GM21526 (cell line): ENCODE data around the gene AP2A1.

Experiments used
- ATAC-seq: cut with Tn5 transposase; IDR thresholded peaks from one replicate; pipeline ENCODE4 v1.9.1; 2021; ENCODE audit warnings: moderate library complexity; ENCODE audit not compliant: unreplicated experiment, low FRiP score

The AP2A1 gene

DNA sequence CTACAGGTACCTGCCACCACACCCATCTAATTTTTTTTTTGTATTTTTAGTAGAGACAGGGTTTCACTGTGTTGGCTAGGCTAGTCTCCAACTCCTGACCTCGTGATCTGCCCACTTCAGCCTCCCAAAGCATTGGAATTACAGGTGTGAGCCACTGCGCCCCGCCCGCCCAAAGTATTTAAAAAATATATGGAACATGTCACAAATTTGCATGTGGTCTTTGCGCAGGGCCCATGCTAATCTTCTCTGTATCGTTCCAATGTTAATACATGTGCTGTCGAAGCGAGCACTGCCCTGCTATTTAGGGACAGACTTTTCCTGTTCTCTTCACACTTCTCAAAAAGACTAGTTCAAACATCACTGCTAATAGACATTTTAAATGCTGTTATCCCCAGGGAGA, 2.5 kb upstream of the AP2A1 start:
- no peak for ATAC-seq

- peak; percentile 91 for ATAC-seq
These were observed 533 bp upstream of the AP2A1 start for GRCh38 chr19:49766007-49766929.

DNA sequence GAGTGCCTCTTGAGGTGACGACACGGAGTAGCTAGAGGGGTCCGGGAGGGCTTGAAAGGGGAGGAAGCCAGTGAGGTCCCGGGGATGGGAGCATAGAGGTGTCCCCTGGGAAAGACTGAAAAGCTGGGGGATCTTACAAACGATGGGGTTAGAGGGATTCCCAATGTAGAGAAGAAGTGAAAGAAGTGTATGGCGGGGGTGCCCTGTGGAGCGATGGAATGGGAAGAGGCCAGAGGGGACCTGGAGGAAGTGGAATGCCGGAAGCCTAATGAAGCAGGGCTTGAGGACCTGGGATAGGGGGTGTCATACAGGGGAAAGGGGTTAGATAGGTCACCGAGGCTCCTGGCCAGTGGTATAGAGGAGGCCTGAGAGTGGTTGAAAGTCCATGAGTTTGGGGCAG, 580 bp downstream of the AP2A1 start:
- no peak for ATAC-seq

GRCh38 chr19:49767967-49768581, 1.3 kb downstream of the AP2A1 start:
- ATAC-seq, result no peak

GRCh38 chr19:49770529-49770928, 3.7 kb downstream of the AP2A1 start:
- ATAC-seq, result no peak

DNA sequence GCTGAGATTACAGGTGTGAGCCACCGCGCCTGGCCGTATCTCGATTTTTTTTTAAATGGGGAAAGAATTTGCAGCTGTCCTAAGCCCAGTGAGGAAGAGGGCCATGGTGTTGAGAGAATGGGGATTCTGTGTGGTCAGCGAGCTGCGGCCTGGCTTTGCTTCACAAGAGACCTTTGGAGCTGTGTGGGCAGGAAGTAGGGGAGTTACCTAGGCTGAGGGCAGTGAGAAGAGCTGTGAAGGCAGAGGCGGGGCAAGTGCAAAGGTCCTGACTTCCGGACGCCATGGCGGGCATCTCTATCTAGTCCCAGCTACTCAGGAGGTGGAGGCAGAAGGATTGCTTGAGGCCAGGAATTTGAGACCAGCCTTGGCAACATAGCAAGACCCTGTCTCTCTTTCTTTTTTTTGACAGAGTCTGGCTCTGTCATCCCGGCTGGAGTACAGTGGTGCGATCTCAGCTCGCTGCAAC, 4.9 kb downstream of the AP2A1 start:
- ATAC-seq, result no peak

GRCh38 chr19:49772850-49773432, 6.1 kb downstream of the AP2A1 start:
- no peak for ATAC-seq

DNA sequence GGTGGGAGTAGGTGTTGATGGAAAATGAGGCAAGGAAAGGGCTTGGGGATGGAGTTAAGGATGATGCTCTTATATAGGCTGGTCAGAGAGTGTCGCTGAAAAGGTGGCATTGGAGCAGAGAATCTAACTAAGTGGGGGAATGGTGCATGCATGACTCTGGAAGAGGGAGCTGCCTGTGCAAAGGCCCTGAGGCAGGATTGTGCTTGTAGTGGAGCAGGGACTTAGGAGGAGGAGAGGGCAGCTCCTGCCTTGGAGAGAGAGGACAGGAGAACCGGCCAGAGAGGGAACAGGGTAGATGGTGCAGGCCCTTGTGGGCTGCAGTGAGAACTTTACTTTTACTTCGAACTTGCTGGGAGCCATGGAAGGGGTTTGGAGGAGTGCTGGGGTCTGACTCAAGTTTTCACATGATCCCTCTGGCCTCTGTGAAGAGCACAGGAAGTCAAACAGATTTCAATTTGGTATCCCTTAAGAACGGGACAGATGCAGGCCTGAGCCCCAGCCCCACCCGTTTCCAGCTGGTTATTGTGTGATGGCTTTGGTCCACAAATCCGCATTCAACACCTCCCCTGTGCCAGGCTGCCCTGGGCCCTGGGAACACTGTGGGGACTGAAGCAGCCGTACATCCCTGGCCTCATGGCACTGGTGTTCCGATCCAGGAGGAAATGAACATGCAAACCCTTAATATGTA, 7.0 kb downstream of the AP2A1 start:
- no peak for ATAC-seq

- ATAC-seq, result no peak
These were observed 8.2 kb downstream of the AP2A1 start for GRCh38 chr19:49774969-49775368.

DNA sequence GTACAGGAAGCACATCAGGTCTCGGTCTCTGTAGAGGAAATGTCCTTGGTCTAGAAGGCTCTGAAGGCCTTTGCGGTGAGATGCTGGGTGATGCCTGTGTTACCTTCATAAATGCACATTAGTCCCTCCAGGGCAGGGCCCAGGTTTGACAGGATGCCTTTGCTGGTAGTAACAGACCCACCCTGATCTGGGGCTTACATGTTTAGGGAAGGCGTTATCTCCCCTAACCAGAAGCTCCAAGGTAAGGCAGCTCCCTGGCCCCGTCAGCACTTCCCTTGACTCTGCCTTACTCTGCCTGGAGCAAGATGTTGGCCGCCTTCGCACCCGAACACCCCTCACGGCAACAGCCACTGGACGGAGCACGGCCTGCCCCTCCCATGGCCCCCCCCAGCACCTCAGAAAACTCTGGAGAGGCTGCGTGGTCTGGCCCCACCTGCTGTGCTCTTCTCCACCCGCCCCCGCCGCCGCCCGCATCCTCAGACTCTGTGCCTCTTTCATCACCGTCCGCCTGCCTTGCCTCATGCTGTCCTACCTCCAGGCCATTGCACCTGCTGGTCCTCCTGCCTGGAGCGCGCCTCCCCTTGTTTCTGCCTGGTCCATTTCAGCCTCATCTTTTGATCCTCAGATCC, 9.1 kb downstream of the AP2A1 start:
- no peak for ATAC-seq

DNA sequence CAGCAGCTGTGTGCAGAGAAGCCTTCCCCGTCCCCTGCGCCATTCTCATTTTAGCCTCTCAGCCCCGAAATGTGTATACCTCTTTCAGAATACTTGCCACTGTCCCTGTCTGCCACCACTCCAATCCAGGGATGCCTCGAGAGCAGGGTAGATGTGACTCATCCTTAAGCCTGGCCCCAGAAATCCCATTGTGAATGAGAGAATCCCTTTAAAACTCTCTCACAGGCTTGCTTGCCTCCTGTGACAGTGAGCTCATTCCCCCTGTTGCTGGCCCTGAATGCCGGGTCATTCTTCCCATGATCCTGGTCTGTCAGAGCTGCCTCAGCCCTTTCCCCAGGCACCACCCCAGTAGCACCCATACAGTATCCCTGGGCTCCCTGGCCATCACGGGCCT, 9.6 kb downstream of the AP2A1 start:
- no peak for ATAC-seq

DNA sequence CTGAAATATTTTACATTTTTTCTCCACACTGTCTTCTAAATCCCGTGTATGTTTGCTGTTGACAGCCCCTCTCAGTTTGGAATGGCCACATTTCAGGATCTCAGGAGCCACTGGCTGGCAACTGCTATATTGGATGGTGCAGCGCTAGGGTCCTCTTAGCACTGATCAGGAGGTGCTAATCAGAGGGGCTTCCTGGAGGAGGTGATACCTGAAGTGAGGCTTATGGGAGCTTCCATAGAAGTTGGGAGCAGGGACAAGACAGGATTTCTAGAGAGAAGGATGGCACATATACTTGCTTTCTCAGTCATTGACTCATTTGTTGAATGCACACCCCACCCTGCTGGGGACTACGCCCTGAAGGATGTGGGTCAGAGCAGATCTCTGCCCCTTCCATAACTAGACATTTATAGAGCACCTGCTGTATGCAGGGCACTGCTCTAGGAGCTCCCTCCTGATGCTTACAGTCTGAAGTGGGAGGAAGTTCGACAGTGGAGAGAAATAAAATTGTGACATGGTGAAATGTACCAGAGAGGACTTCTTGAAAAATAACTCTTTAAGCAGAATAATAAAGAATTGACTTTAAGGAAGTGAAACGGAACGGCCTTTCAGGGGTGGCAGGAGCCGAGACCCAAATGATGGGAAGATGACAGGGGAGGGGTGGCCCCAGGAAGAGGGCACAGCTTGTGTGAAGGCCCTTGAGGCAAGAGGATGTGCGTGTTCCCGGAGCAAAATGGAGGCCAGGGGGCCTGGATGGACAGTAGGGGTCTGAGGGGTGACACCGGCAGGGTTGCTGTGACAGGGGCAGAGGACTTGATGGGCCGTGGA, 13.1 kb downstream of the AP2A1 start:
- no peak for ATAC-seq

DNA sequence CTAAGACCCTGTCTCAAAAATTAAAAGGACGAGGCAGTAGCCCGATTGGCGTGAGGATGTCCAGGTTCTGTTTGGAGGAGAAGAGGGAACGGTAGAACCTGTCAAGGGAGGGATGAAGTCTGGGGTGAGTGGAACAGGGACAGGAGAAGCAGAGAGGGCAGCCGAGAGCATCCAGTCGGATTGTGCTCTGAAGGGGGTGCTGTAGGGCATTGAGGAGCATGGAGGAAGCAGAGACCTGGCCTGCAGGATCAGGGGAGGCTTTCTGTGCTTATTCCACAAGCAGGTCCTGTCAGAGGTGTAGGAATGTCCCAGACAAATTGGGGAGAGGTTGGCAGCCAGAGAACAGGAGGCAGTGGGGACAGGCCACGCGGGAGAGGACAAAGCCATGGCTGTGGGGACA, 14.1 kb downstream of the AP2A1 start:
- ATAC-seq, result no peak

DNA sequence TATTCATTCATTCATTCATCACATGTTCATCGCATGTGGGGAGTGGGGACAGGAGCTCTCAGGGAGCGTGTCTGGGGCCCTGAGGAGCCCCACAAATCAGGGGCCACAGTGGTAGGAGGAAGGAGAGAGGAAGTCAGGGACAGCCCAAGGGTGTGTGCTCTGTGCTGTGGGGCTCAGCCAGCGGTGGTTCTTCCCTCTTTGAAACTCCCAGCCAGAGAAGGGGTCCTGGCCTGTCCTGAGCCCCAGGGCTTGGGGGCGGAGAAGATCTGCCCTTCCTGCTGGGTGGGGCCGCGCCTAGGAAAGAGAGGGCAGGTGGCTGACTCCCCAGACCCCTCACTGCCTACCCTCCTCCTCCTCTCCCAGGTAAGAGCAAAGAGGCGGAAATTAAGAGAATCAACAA, 14.6 kb downstream of the AP2A1 start:
- no peak for ATAC-seq

DNA sequence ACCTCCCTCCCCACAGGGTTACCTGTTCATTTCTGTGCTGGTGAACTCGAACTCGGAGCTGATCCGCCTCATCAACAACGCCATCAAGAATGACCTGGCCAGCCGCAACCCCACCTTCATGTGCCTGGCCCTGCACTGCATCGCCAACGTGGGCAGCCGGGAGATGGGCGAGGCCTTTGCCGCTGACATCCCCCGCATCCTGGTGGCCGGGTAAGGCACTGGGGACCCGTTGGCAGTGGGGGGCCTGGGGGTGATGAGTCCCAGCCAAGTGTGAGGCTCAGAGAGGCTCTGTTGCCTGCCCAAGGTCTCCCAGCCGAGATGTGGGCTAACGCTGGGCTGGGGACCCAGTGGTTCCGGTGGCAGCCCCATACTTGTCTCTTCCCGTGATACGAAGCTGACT, 15.7 kb downstream of the AP2A1 start:
- no peak for ATAC-seq

GRCh38 chr19:49786376-49786820, 19.6 kb downstream of the AP2A1 start:
- no peak for ATAC-seq

- ATAC-seq, result no peak
These were observed 20.9 kb downstream of the AP2A1 start for GRCh38 chr19:49787746-49788145.

GRCh38 chr19:49788857-49789256, 22.1 kb downstream of the AP2A1 start:
- ATAC-seq, result no peak

DNA sequence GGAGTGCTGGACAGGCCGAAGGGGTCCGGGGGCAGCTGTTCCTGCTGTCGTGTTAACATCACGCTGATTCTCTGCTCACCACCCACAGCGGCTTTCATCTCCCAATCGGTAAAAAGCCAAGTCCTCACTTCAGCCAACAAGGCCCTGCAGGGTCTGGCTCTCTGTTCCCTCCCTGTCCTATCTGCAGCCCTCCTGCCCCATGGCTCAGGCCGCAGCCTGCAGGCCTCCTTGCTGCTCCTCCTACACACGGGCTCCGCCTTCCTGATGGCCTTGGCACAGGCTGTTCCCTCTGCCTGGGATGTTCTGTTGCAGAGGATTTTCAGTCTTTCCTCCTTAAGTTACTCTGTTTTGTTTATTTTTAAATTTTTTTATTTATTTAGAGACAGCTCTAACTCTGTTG, 24.1 kb downstream of the AP2A1 start:
- no peak for ATAC-seq
